HG02884 (cell line): Measurements from ENCODE around the gene ZBTB45.
"Not testable (repeated sequence)": the region's sequence is repeated elsewhere in the genome, so short reads cannot be mapped to it uniquely, and the experiment has no call there.

ENCODE experiments used
- ATAC-seq: cut with Tn5 transposase; IDR thresholded peaks from one replicate; pipeline ENCODE4 v1.9.1; 2021; ENCODE audit warnings: mild to moderate bottlenecking, moderate library complexity; ENCODE audit not compliant: unreplicated experiment

Gene ZBTB45

GRCh38 chr19:58477130-58477529 is 42.5 kb downstream of the ZBTB45 start:
- ATAC-seq, result no peak

- ATAC-seq, result no peak
These were observed 43.1 kb downstream of the ZBTB45 start for GRCh38 chr19:58476498-58477015.

- ATAC-seq, result peak; percentile 82
These were observed 43.7 kb downstream of the ZBTB45 start, which contains the start of gene ZNF446 for GRCh38 chr19:58475714-58476497. Gene ZNF446, plus strand, starts transcription at chr19:58476352. Its CDS starts 867 bp downstream, at chr19:58477219.

- ATAC-seq, result peak; percentile 1
These were observed 44.5 kb downstream of the ZBTB45 start for GRCh38 chr19:58474997-58475713.

GRCh38 chr19:58474291-58474996 is 45.2 kb downstream of the ZBTB45 start:
- no peak for ATAC-seq

- ATAC-seq, result no peak
These were observed 45.8 kb downstream of the ZBTB45 start for GRCh38 chr19:58473775-58474174.

- ATAC-seq, result no peak
These were observed 47.9 kb downstream of the ZBTB45 start for GRCh38 chr19:58471736-58472135.

GRCh38 chr19:58470837-58471543 is 48.6 kb downstream of the ZBTB45 start:
- ATAC-seq, result not testable (repeated sequence)

- ATAC-seq, result no peak
These were observed 50.2 kb downstream of the ZBTB45 start for GRCh38 chr19:58469241-58470013.

- no peak for ATAC-seq
These were observed 51.3 kb downstream of the ZBTB45 start for GRCh38 chr19:58468216-58468839.

GRCh38 chr19:58466760-58467589 is 52.6 kb downstream of the ZBTB45 start, which contains the start of gene ZNF324:
Gene ZNF324, plus strand, starts transcription at chr19:58467080. Its CDS starts 2,106 bp downstream, at chr19:58469186.
- peak; percentile 90 for ATAC-seq

- ATAC-seq, result no peak
These were observed 53.4 kb downstream of the ZBTB45 start for GRCh38 chr19:58466089-58466759.
